Measurements from ENCODE around the gene AARS2. TPM values are rescaled to one million over a fixed set of nuclear protein-coding genes. Genes with fewer than 3 reads are reported as not detected.
A peak's percentile ranks its signal among the peaks of the same experiment; 100 is the strongest.

The AARS2 gene
- total and polyA plus RNA-seq, 9 of the 15 experiments (the other 6 are each of a cell fraction or from before 2014, with no cell fraction given): 0.97 to 34.0 (median 18.3) TPM

GRCh38 chr6:44255871-44256774 is 57.0 kb downstream of the AARS2 start (continued):
- TF ChIP-seq, protein P1, sequence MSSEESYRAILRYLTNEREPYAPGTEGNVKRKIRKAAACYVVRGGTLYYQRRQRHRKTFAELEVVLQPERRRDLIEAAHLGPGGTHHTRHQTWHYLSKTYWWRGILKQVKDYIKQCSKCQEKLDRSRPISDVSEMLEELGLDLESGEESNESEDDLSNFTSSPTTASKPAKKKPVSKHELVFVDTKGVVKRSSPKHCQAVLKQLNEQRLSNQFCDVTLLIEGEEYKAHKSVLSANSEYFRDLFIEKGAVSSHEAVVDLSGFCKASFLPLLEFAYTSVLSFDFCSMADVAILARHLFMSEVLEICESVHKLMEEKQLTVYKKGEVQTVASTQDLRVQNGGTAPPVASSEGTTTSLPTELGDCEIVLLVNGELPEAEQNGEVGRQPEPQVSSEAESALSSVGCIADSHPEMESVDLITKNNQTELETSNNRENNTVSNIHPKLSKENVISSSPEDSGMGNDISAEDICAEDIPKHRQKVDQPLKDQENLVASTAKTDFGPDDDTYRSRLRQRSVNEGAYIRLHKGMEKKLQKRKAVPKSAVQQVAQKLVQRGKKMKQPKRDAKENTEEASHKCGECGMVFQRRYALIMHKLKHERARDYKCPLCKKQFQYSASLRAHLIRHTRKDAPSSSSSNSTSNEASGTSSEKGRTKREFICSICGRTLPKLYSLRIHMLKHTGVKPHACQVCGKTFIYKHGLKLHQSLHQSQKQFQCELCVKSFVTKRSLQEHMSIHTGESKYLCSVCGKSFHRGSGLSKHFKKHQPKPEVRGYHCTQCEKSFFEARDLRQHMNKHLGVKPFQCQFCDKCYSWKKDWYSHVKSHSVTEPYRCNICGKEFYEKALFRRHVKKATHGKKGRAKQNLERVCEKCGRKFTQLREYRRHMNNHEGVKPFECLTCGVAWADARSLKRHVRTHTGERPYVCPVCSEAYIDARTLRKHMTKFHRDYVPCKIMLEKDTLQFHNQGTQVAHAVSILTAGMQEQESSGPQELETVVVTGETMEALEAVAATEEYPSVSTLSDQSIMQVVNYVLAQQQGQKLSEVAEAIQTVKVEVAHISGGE (CRISPR knock-in tag; IDR thresholded peaks at IDR 0.05): 0 out of 6 replicates have a peak, but pooled peaks of 1 of the 3 experiments have one; percentile 7
- TF ChIP-seq, protein P2, sequence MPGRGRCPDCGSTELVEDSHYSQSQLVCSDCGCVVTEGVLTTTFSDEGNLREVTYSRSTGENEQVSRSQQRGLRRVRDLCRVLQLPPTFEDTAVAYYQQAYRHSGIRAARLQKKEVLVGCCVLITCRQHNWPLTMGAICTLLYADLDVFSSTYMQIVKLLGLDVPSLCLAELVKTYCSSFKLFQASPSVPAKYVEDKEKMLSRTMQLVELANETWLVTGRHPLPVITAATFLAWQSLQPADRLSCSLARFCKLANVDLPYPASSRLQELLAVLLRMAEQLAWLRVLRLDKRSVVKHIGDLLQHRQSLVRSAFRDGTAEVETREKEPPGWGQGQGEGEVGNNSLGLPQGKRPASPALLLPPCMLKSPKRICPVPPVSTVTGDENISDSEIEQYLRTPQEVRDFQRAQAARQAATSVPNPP (IDR thresholded peaks at IDR 0.05; ENCODE audit: borderline replicate concordance, insufficient read depth, insufficient read length): no peak
- TF ChIP-seq ZNF644 (tag; IDR thresholded peaks at IDR 0.05; ENCODE audit: low read depth): no peak
- TF ChIP-seq, protein P3, sequence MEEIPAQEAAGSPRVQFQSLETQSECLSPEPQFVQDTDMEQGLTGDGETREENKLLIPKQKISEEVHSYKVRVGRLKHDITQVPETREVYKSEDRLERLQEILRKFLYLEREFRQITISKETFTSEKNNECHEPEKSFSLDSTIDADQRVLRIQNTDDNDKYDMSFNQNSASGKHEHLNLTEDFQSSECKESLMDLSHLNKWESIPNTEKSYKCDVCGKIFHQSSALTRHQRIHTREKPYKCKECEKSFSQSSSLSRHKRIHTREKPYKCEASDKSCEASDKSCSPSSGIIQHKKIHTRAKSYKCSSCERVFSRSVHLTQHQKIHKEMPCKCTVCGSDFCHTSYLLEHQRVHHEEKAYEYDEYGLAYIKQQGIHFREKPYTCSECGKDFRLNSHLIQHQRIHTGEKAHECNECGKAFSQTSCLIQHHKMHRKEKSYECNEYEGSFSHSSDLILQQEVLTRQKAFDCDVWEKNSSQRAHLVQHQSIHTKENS (CRISPR knock-in tag; IDR thresholded peaks at IDR 0.05): no peak
- TF ChIP-seq BRCA1 (IDR thresholded peaks at IDR 0.05): no peak
- TF ChIP-seq BRCA1 (CRISPR knock-in tag; IDR thresholded peaks at IDR 0.05): no peak
- TF ChIP-seq SIN3A (IDR thresholded peaks at IDR 0.05; ENCODE audit: borderline replicate concordance in 2 of 2, control insufficient read depth in 1 of 2, low read depth in 2 of 2, low read length in 2 of 2): 0 out of 4 replicates have a peak, but pooled peaks of 1 of the 2 experiments have one; percentile 31
- TF ChIP-seq NKRF (IDR thresholded peaks at IDR 0.05; ENCODE audit: borderline replicate concordance): no peak
